ENCODE measurements around the gene AMZ1. TPM values are rescaled to one million over a fixed set of nuclear protein-coding genes. Genes with fewer than 3 reads are reported as not detected.

AMZ1 gene
- total and polyA plus RNA-seq, 10 of the 15 experiments (the other 5 are each of a cell fraction or from before 2014, with no cell fraction given), result 0.02 to 2.0 (median 0.69) TPM

- no peak for TF ChIP-seq ELK1 (IDR thresholded peaks at IDR 0.05; ENCODE audit: low read depth, low read length)
- no peak for TF ChIP-seq POLR2AphosphoS5 (IDR thresholded peaks at IDR 0.05; ENCODE audit: low read length)
- TF ChIP-seq FOXK2 (IDR thresholded peaks at IDR 0.05), result no peak
- no peak for TF ChIP-seq TARDBP (IDR thresholded peaks at IDR 0.05; ENCODE audit: borderline replicate concordance)
- TF ChIP-seq RBBP5 (conservative IDR thresholded peaks at IDR 0.05), result no peak
Observed at GRCh38 chr7:2735744-2736143, 47.7 kb downstream of the AMZ1 start (continued).

DNA sequence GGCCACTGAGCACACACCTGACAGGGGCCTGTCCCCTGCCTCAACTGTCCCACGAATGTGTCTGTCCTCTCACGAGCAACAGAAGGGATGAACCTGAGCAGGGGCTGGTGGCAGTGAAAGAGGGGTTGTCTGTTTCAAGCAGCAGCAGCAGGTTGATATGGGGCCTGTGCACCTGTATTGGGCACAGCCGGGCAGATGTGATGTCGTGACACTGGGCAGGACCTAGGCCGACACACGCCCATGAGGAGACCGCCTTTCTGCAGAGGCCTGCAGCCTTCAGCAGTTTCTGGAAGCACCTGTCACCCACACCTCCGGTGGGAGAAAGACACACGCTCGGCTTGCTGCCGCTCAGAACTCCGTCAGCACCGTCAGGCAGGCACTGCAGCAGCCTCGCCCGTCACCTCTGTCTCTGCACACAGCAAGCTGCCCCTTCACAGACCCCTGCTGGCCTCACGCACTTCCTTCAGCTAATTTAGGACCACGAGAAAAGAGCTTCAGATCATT lies 48.5 kb downstream of the AMZ1 start:
- Histone ChIP-seq H3K4me3 (no peak overlapping the region), H3K36me3 (ENCODE audit: control insufficient read depth in 2 of 2, insufficient read depth in 2 of 2, low read length in 1 of 2) (peaks cover 0 to 5% of the 10 kb centered on the region in 2 experiments; a peak in 2 of 4 replicates), H3K27ac (ENCODE audit: control insufficient read depth, insufficient read depth) (no peak overlapping the region), H3K9ac (ENCODE audit: control insufficient read depth, insufficient read depth, low read length) (no peak overlapping the region), H2AFZ (ENCODE audit: control insufficient read depth, low read depth, low read length) (no peak overlapping the region), H3K4me2 (ENCODE audit: control insufficient read depth, insufficient read depth) (no peak overlapping the region), H3K4me1 (ENCODE audit: control insufficient read depth, insufficient read depth, low read length) (peaks cover 8% of the 10 kb centered on the region), H3K9me3 (replicated peaks; ENCODE audit: control insufficient read depth, insufficient read depth, low read length) (no peaks in the 10 kb centered on the region), H3K79me2 (ENCODE audit: control insufficient read depth, insufficient read depth, low read length) (no peaks in the 10 kb centered on the region), H3K27me3 (replicated peaks in 1 of 2; ENCODE audit: control insufficient read depth in 2 of 2, insufficient read depth in 2 of 2, low read length in 1 of 2) (no peaks in the 10 kb centered on the region), H4K20me1 (ENCODE audit: control insufficient read depth, insufficient read depth) (no peaks in the 10 kb centered on the region)
- RAD21 ChIA-PET (ENCODE audit: unreplicated experiment), result no interaction called here
- intact Hi-C loops (cut with micrococcal nuclease; ENCODE audit: unreplicated experiment), result no loop called here
- TF ChIP-seq SP1 (IDR thresholded peaks at IDR 0.05; ENCODE audit: low read depth, low read length) (no peak), ATF3 (IDR thresholded peaks at IDR 0.05; ENCODE audit: borderline replicate concordance, extremely low read depth, low read depth, low read length) (no peak), PAX5 (IDR thresholded peaks at IDR 0.05; ENCODE audit: borderline replicate concordance, low read depth, low read length) (no peak), TBL1XR1 (IDR thresholded peaks at IDR 0.05; ENCODE audit: low read depth, low read length) (no peak), KDM1A (IDR thresholded peaks at IDR 0.05; ENCODE audit: borderline replicate concordance) (no peak), STAT1 (conservative IDR thresholded peaks at IDR 0.05) (no peak), MXI1 (IDR thresholded peaks at IDR 0.05; ENCODE audit: low read depth, low read length) (no peak), E2F4 (IDR thresholded peaks at IDR 0.05; ENCODE audit: low read depth, low read length) (no peak), SREBF2 (IDR thresholded peaks at IDR 0.05; ENCODE audit: low read length) (no peak), NKRF (conservative IDR thresholded peaks at IDR 0.05) (no peak), FOXM1 (IDR thresholded peaks at IDR 0.05; ENCODE audit: low read depth, low read length) (no peak), ZNF622 (IDR thresholded peaks at IDR 0.05) (no peak), ZBED1 (IDR thresholded peaks at IDR 0.05; ENCODE audit: borderline replicate concordance) (no peak), SMC3 (IDR thresholded peaks at IDR 0.05; ENCODE audit: borderline replicate concordance, low read length) (no peak)
- SMC1A ChIA-PET (ENCODE audit: uncharacterized antibody, unreplicated experiment), result interaction anchor here (0.6 kb wide), 1 partner anchor 111 kb away, joined by 3 read pairs; no protein-coding TSS in a partner anchor
- WGBS (ENCODE audit: insufficient coverage, insufficient replicate concordance, low lambda C conversion rate, missing lambda C conversion rate), result 93% methylated on average over 17 of the region's 17 CpGs
- no peak for DNase-seq (ENCODE audit: low read depth, low spot score)
- CTCF ChIA-PET, result interaction anchor here (0.9 kb wide), 1 partner anchor 24 kb away, joined by 3 read pairs; no protein-coding TSS in a partner anchor
- in situ Hi-C loops (cut with MboI), result no loop called here
- BruUV-seq (replicated peaks), result no TSS peak
- no peak for FAIRE-seq
- ATAC-seq, result no peak
- POLR2A ChIA-PET, result interaction anchor here (0.7 kb wide), 2 partner anchors 18 to 29 kb away, joined by 3 to 6 read pairs; no protein-coding TSS in a partner anchor

Measured in GM12878 (cell line).